ENCODE results near the gene CDH2.

CDH2 gene

DNA sequence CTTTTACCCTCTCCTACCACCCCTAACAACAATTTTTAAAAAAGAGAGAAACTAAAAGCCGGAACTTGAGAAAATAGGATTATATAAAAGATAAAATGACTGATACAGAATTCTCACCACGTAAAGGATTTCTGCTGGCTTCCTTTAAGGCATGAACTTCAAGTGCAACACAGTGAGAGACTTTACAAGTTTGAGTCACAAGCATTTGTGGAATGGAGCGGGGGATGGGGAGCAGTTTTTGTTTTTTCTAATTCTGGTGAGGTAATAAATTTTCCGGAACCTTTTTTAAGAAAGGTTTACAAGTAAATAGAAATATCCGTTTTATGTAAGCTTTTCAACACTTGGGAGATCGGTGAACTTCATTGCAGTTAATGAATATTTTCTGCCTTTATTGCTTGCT lies 1.8 kb upstream of the CDH2 start:
- TF ChIP-seq, protein P1, sequence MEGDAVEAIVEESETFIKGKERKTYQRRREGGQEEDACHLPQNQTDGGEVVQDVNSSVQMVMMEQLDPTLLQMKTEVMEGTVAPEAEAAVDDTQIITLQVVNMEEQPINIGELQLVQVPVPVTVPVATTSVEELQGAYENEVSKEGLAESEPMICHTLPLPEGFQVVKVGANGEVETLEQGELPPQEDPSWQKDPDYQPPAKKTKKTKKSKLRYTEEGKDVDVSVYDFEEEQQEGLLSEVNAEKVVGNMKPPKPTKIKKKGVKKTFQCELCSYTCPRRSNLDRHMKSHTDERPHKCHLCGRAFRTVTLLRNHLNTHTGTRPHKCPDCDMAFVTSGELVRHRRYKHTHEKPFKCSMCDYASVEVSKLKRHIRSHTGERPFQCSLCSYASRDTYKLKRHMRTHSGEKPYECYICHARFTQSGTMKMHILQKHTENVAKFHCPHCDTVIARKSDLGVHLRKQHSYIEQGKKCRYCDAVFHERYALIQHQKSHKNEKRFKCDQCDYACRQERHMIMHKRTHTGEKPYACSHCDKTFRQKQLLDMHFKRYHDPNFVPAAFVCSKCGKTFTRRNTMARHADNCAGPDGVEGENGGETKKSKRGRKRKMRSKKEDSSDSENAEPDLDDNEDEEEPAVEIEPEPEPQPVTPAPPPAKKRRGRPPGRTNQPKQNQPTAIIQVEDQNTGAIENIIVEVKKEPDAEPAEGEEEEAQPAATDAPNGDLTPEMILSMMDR (IDR thresholded peaks at IDR 0.05; ENCODE audit: insufficient read depth, low read depth, low read length, missing control alignments): no peak
- DNase-seq (ENCODE audit: low read depth): no peak
- H3K4me3 ChIP-seq (ENCODE audit: low read depth, low read length): no peak overlapping the region

DNA sequence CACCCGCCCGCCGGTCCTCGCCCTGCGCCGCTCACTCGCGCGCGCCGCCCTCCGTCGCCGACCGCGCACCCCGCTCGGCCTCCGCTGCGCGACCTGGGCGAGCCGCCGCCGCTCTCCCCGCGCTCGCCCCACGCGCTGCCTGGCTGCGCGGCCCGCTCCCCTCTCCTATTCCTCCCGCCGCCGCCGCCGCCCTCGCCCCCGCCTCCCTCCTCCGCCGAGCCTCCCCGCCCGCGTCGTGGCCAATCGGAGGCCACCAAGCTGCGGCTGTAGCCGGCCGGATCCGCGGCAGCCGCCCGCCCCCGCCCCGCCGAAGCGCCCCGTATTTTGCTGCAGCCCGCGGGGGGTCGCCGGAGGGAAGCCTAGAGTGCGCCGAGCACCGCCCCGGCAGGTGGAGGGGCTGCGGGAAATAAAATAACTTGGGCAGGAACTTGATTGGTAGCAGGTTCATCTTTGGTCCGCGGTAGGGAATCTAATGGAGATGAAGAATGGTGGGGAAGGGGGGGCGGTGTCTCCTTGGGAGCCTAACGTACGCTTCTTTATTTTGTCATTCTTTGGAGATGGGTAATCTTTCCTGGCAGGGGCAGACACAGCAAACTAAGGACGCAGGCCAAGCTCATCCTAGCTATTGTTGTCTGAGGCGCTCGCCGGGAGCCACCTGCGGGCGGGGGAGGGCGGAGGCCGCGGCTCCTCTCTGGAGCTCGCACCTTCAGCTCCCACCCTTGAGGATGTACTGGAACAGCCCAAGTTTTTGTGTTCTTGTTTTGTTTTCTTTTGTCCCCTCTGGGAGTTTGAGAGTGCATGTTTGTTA lies 1.1 kb upstream of the CDH2 start:
- no peak for DNase-seq (ENCODE audit: low read depth)
- H3K4me3 ChIP-seq (ENCODE audit: low read depth, low read length): no peak overlapping the region
- TF ChIP-seq, protein P1 (IDR thresholded peaks at IDR 0.05; ENCODE audit: insufficient read depth, low read depth, low read length, missing control alignments): no peak

GRCh38 chr18:28176698-28176947 lies 307 bp downstream of the CDH2 start:
- no peak for DNase-seq (ENCODE audit: low read depth)
- TF ChIP-seq, protein P1 (IDR thresholded peaks at IDR 0.05; ENCODE audit: insufficient read depth, low read depth, low read length, missing control alignments): no peak
- no peak overlapping the region for H3K4me3 ChIP-seq (ENCODE audit: low read depth, low read length)

DNA sequence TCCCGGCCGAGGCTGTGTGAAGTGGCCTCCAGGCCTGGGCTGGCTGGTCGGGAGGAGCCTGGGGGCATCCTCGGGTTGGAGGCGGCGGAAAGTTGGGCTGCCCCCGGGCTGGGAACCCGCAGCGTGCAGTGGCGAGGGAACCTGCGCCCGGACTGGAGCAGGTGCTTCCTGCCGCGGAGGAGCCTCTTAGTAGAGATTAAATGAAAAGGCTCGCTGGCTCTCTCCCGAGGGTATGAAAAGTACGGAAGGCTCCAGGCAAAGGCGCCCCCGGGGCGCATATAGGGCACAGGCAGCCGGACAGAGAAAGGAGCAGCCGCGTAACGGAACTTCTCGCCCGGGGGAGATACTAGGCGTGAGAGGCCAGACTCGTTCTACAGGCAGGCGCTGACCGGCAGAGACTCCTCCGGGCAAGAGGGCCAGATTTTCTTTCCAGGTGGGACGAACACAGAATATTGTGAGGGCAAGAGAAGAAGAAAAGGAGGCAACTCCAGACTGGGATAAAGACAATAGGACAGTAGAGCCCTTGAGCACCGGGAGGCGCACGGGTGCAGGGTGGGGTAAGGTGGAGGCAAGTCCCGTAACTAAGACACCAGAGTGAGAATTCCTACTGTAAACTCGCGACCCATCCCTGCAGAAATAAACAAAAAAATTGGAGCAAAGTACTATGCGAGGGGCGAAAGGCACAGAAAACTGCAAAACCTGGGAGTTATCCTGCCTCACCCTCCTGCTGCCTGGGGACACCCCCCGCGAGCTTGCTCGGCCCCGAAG lies 816 bp downstream of the CDH2 start:
- no peak for DNase-seq (ENCODE audit: low read depth)
- no peak overlapping the region for H3K4me3 ChIP-seq (ENCODE audit: low read depth, low read length)
- TF ChIP-seq, protein P1 (IDR thresholded peaks at IDR 0.05; ENCODE audit: insufficient read depth, low read depth, low read length, missing control alignments): no peak

GRCh38 chr18:28175150-28175929 lies 1.6 kb downstream of the CDH2 start:
- TF ChIP-seq, protein P1 (IDR thresholded peaks at IDR 0.05; ENCODE audit: insufficient read depth, low read depth, low read length, missing control alignments): no peak
- no peak overlapping the region for H3K4me3 ChIP-seq (ENCODE audit: low read depth, low read length)
- DNase-seq (ENCODE audit: low read depth): no peak

DNA sequence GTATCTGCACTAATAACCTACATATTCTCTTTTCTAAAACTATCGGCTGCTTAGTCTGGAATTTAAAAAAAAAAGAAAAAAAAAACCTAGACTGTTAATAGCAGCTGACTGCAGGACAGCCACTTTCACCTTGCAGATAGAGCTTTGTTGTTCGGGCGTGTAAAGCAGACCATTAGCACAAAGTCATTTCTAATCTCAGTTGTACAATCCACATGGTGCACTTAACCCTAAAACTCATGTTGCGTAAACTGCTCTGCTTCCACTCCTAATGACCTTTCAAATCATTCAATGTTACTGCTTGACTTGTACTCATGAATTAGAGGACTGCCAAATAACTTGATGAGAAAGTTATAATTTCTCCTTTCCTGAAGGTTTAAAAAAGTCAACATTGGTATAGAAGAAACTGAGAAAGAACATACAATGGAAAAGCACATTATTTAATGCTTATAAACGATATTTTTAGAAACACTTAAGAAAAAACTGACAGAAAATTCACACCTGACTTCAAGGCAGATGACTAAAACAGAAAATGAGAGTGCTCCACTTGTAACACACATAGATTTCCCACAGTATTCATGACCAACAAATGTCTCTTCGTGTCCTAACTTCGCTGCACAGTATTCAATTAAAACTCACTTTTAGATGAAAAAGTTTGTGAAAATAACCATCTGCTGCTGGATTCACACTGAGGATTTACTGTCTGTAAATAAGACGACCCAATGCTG lies 2.6 kb downstream of the CDH2 start:
- DNase-seq (ENCODE audit: low read depth): no peak
- no peak overlapping the region for H3K4me3 ChIP-seq (ENCODE audit: low read depth, low read length)
- TF ChIP-seq, protein P1 (IDR thresholded peaks at IDR 0.05; ENCODE audit: insufficient read depth, low read depth, low read length, missing control alignments): no peak
